ENCODE results near the gene SLC25A15.
"Not testable (repeated sequence)": the region's sequence is repeated elsewhere in the genome, so short reads cannot be mapped to it uniquely, and the experiment has no call there.

Gene SLC25A15

GRCh38 chr13:40813667-40814454, 24.4 kb downstream of the SLC25A15 start:
- H3K9me3 Mint-ChIP-seq: peaks cover 13% of the 10 kb centered on the region

GRCh38 chr13:40814803-40815202, 25.4 kb downstream of the SLC25A15 start:
- H3K9me3 Mint-ChIP-seq: peaks cover 13% of the 10 kb centered on the region
- no peak overlapping the region for H3K27ac Mint-ChIP-seq
- peaks cover 4% of the 10 kb centered on the region for H3K4me1 Mint-ChIP-seq (ENCODE audit: low read depth)
- no peak overlapping the region for H3K4me3 Mint-ChIP-seq
- no peaks in the 10 kb centered on the region for H3K27me3 Mint-ChIP-seq (ENCODE audit: low read depth)
- peaks cover 12% of the 10 kb centered on the region for H3K36me3 Mint-ChIP-seq (ENCODE audit: low read depth)

More at GRCh38 chr13:40813667-40814454, 24.4 kb downstream of the SLC25A15 start:
- H3K27ac Mint-ChIP-seq: no peak overlapping the region
- H3K27me3 Mint-ChIP-seq (ENCODE audit: low read depth): no peaks in the 10 kb centered on the region
- no peak overlapping the region for H3K4me3 Mint-ChIP-seq
- H3K4me1 Mint-ChIP-seq (ENCODE audit: low read depth): no peaks in the 10 kb centered on the region
- H3K36me3 Mint-ChIP-seq (ENCODE audit: low read depth): peaks cover 18% of the 10 kb centered on the region

GRCh38 chr13:40818926-40819325, 29.5 kb downstream of the SLC25A15 start:
- Mint-ChIP-seq H3K27me3 (ENCODE audit: low read depth) (no peaks in the 10 kb centered on the region), H3K4me1 (ENCODE audit: low read depth) (peaks cover 7% of the 10 kb centered on the region), H3K36me3 (ENCODE audit: low read depth) (peaks cover 12% of the 10 kb centered on the region), H3K9me3 (peaks cover 13% of the 10 kb centered on the region), H3K27ac (no peak overlapping the region), H3K4me3 (no peak overlapping the region)

GRCh38 chr13:40819797-40820315, 30.4 kb downstream of the SLC25A15 start:
- H3K4me3 Mint-ChIP-seq: no peak overlapping the region
- no peak overlapping the region for H3K27ac Mint-ChIP-seq
- peaks cover 13% of the 10 kb centered on the region for H3K9me3 Mint-ChIP-seq
- H3K4me1 Mint-ChIP-seq (ENCODE audit: low read depth): peaks cover 7% of the 10 kb centered on the region
- peaks cover 12% of the 10 kb centered on the region for H3K36me3 Mint-ChIP-seq (ENCODE audit: low read depth)
- no peaks in the 10 kb centered on the region for H3K27me3 Mint-ChIP-seq (ENCODE audit: low read depth)

GRCh38 chr13:40839725-40840124, 50.3 kb downstream of the SLC25A15 start:
- H3K4me1 Mint-ChIP-seq (ENCODE audit: low read depth); H3K36me3 Mint-ChIP-seq (ENCODE audit: low read depth); H3K9me3 Mint-ChIP-seq; H3K4me3 Mint-ChIP-seq; H3K27me3 Mint-ChIP-seq (ENCODE audit: low read depth); H3K27ac Mint-ChIP-seq: not testable (repeated sequence)

- not testable (repeated sequence) for H3K27me3 Mint-ChIP-seq (ENCODE audit: low read depth); H3K4me1 Mint-ChIP-seq (ENCODE audit: low read depth); H3K27ac Mint-ChIP-seq; H3K36me3 Mint-ChIP-seq (ENCODE audit: low read depth); H3K4me3 Mint-ChIP-seq; H3K9me3 Mint-ChIP-seq
Observed at GRCh38 chr13:40840955-40841354, 51.5 kb downstream of the SLC25A15 start.

Measured in T-helper 1 cell treated with Interleukin-12 subunit alpha and Interleukin-12 subunit beta and Interleukin-4 antibody, amounts not matched to agents 30 μg/mL and 1 μg/mL, for 36 hours (primary cell).